B cell (primary cell): ENCODE results near the gene TMEM63A. TPM values are rescaled to one million over a fixed set of nuclear protein-coding genes. Genes with fewer than 3 reads are reported as not detected.

Experiments
- ATAC-seq: fragments of 200-7000 bp; cut with Tn5 transposase; one replicate; pipeline ENCODE4 v1.10.0; 2021; ENCODE audit warnings: low read depth, mild to moderate bottlenecking, moderate number of reproducible peaks, moderate library complexity
- CTCF ChIA-PET: fragments of 350-600 bp; sonication (Branson Sonifier 250); formaldehyde crosslinking; loops from one replicate; lab custom pipeline; 2021; ENCODE audit warnings: antibody characterized with exemption, inconsistent platforms; lab: Charles Lee
- POLR2A ChIA-PET: fragments of 350-600 bp; sonication (Branson Sonifier 250); formaldehyde crosslinking; loops from one replicate; lab custom pipeline; 2021; ENCODE audit warnings: antibody characterized with exemption; lab: Charles Lee
- DNase-seq: peaks from one replicate; pipeline ENCODE4 v3.0.0; 2013
- H2AFZ ChIP-seq: 2 replicates; pipeline ENCODE4 v1.6.1; 2012; ENCODE audit warnings: mild to moderate bottlenecking, low read depth, low read length; ENCODE audit not compliant: insufficient read depth, poor library complexity, severe bottlenecking
- H3K27ac ChIP-seq, 2 donors: 1 replicate in 1 of 2; 2 replicates in 1 of 2; pipeline ENCODE4 v1.5.1; 2012 to 2013; ENCODE audit warnings: low read length in 2 of 2, mild to moderate bottlenecking in 2 of 2, moderate library complexity in 1 of 2
- H3K27me3 ChIP-seq, 4 experiments: fragments of 200-600 bp in 1 of 4; sonication (generic) in 1 of 4; replicated peaks in 1 of 4; 1 replicate in 2 of 4; 2 replicates in 2 of 4; pipeline versions ENCODE4 v1.6.1 to v1.7.0; 2013 to 2016; ENCODE audit warnings: low read length in 3 of 4, mild to moderate bottlenecking in 2 of 4, mixed read lengths in 1 of 4, moderate library complexity in 1 of 4; ENCODE audit not compliant: insufficient read depth in 4 of 4, control insufficient read depth in 3 of 4; ENCODE audit errors: control extremely low read depth in 1 of 4
- H3K36me3 ChIP-seq, 2 experiments: replicated peaks in 1 of 2; 1 replicate in 1 of 2; 2 replicates in 1 of 2; pipeline versions ENCODE4 v1.6.1 to v1.7.1; 2013; ENCODE audit warnings: low read length in 1 of 2; ENCODE audit not compliant: insufficient read depth in 2 of 2, control insufficient read depth in 1 of 2; ENCODE audit errors: control extremely low read depth in 1 of 2, extremely low read depth in 1 of 2
- H3K4me1 ChIP-seq, 2 donors: fragments of 200-600 bp in 1 of 2; sonication (generic) in 1 of 2; 1 replicate in 1 of 2; 2 replicates in 1 of 2; pipeline versions ENCODE4 v1.5.1 to v1.6.1; 2013 to 2017; ENCODE audit warnings: low read length in 2 of 2; ENCODE audit not compliant: control insufficient read depth in 2 of 2, insufficient read depth in 2 of 2
- H3K4me2 ChIP-seq: replicated peaks from 2 replicates; pipeline ENCODE3; 2012; ENCODE audit warnings: mild to moderate bottlenecking, low read depth, low read length; ENCODE audit not compliant: poor library complexity, severe bottlenecking
- H3K4me3 ChIP-seq, 5 experiments: fragments of 200-600 bp in 1 of 5; sonication (generic) in 1 of 5; 1 replicate in 3 of 5; 2 replicates in 2 of 5; pipeline versions ENCODE4 v1.5.1 to v1.7.0; 2011 to 2016; ENCODE audit warnings: low read length in 4 of 5, mild to moderate bottlenecking in 4 of 5, low read depth in 2 of 5, control low read depth in 1 of 5, moderate library complexity in 1 of 5; ENCODE audit not compliant: insufficient read depth in 1 of 5; ENCODE audit errors: control extremely low read depth in 1 of 5, extremely low read depth in 1 of 5
- H3K79me2 ChIP-seq: fragments of 200-600 bp; sonication (generic); one replicate; pipeline ENCODE4 v1.6.0; 2016; ENCODE audit warnings: low read length; ENCODE audit not compliant: control insufficient read depth, insufficient read depth
- H3K9ac ChIP-seq: fragments of 200-600 bp; sonication (generic); 2 replicates; pipeline ENCODE4 v1.6.1; 2017; ENCODE audit warnings: mild to moderate bottlenecking, low read length, moderate library complexity
- H3K9me3 ChIP-seq, 3 donors: one replicate each; pipeline versions ENCODE4 v1.6.1 to v1.7.1; 2013; ENCODE audit warnings: low read length in 2 of 3; ENCODE audit not compliant: control insufficient read depth in 2 of 3, insufficient read depth in 1 of 3; ENCODE audit errors: control extremely low read depth in 1 of 3
- H4K20me1 ChIP-seq: 2 replicates; pipeline ENCODE4 v1.6.0; 2012; ENCODE audit warnings: mild to moderate bottlenecking, low read length; ENCODE audit not compliant: insufficient read depth, control insufficient read depth, poor library complexity, severe bottlenecking
- H3K27ac Mint-ChIP-seq: one replicate; pipeline ENCODE4 v1.8.0; 2021; ENCODE audit warnings: mixed read lengths
- H3K27me3 Mint-ChIP-seq: one replicate; pipeline ENCODE4 v1.8.0; 2021; ENCODE audit warnings: mixed read lengths
- H3K4me1 Mint-ChIP-seq: one replicate; pipeline ENCODE4 v1.8.0; 2021; ENCODE audit warnings: mixed read lengths
- H3K4me3 Mint-ChIP-seq: one replicate; pipeline ENCODE4 v1.8.0; 2021; ENCODE audit warnings: mixed read lengths
- H3K9me3 Mint-ChIP-seq: one replicate; pipeline ENCODE4 v1.8.0; 2022; ENCODE audit warnings: mixed read lengths; ENCODE audit not compliant: insufficient read depth
- EZH2 ChIP-seq: IDR thresholded peaks from 2 replicates; pipeline ENCODE4 v1.6.1; 2012; ENCODE audit warnings: borderline replicate concordance, low read depth, mild to moderate bottlenecking, moderate library complexity, low read length; ENCODE audit not compliant: insufficient read depth, poor library complexity, severe bottlenecking
- WGBS: methylation state at CpG from one replicate; pipeline ENCODE4 v1.1.5; 2013; ENCODE audit warnings: missing lambda C conversion rate; ENCODE audit not compliant: insufficient coverage; 5-methylcytosine and 5-hydroxymethylcytosine counted together
- intact Hi-C: fragments of 100-400 bp; cut with micrococcal nuclease; formaldehyde crosslinking; loops from one replicate; pipeline ENCODE4 v1.10.0; 2022
- polyA plus RNA-seq: library from polyadenylated mRNA; depleted of rRNA; stranded (reverse); fragments of >200 nt; gene quantifications from 2 replicates; pipeline ENCODE4 v1.2.3, GENCODE V29; 2012
- total RNA-seq, 2 donors: library from RNA; stranded (reverse); fragments of 120-200 nt in 1 of 2; gene quantifications; 1 replicate in 1 of 2; 2 replicates in 1 of 2; pipeline versions ENCODE4 v1.2.3 to v1.2.4, GENCODE V29; 2013 to 2022
- TF ChIP-seq, protein P1 (sequence below): fragments of 200-600 bp; IDR thresholded peaks from one replicate; pipeline ENCODE4 v1.8.0; 2022; ENCODE audit warnings: antibody characterized with exemption, mild to moderate bottlenecking

TMEM63A gene
- total and polyA plus RNA-seq, 2 donors (not counting 1 experiment from before 2014, with no cell fraction given), result 209 to 238 TPM

- ChIA-PET POLR2A (interaction anchor here (0.6 kb wide), 1 partner anchor 14 kb away, joined by 4 read pairs; the partner anchor contains the start of gene EPHX1), CTCF (no interaction called here)
- WGBS, result 91% methylated on average over 8 of the region's 12 CpGs
- no peak overlapping the region for H3K9ac ChIP-seq
- no peak overlapping the region for H2AFZ ChIP-seq
- DNase-seq (no peak), ATAC-seq (no peak)
- no peak for TF ChIP-seq EZH2
- TF ChIP-seq, protein P1, sequence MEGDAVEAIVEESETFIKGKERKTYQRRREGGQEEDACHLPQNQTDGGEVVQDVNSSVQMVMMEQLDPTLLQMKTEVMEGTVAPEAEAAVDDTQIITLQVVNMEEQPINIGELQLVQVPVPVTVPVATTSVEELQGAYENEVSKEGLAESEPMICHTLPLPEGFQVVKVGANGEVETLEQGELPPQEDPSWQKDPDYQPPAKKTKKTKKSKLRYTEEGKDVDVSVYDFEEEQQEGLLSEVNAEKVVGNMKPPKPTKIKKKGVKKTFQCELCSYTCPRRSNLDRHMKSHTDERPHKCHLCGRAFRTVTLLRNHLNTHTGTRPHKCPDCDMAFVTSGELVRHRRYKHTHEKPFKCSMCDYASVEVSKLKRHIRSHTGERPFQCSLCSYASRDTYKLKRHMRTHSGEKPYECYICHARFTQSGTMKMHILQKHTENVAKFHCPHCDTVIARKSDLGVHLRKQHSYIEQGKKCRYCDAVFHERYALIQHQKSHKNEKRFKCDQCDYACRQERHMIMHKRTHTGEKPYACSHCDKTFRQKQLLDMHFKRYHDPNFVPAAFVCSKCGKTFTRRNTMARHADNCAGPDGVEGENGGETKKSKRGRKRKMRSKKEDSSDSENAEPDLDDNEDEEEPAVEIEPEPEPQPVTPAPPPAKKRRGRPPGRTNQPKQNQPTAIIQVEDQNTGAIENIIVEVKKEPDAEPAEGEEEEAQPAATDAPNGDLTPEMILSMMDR, result no peak
- H4K20me1 ChIP-seq, result no peaks in the 10 kb centered on the region
- H3K27me3 Mint-ChIP-seq, result no peaks in the 10 kb centered on the region
- H3K36me3 ChIP-seq, result no peaks in the 10 kb centered on the region
- no peak overlapping the region for H3K27ac Mint-ChIP-seq
- no peak overlapping the region for H3K4me2 ChIP-seq
- H3K4me3 ChIP-seq, result no peak overlapping the region
- H3K9me3 ChIP-seq, result no peaks in the 10 kb centered on the region
- intact Hi-C loops, result no loop called here
- H3K4me1 Mint-ChIP-seq, result no peaks in the 10 kb centered on the region
- H3K9me3 Mint-ChIP-seq, result no peaks in the 10 kb centered on the region
- H3K4me1 ChIP-seq, result no peaks in the 10 kb centered on the region
- H3K4me3 Mint-ChIP-seq, result no peak overlapping the region
- H3K27me3 ChIP-seq, result peaks cover 0 to 2% (median 0%) of the 10 kb centered on the region in 4 experiments
- H3K79me2 ChIP-seq, result no peaks in the 10 kb centered on the region
- H3K27ac ChIP-seq, result no peak overlapping the region
These were observed 58.3 kb downstream of the TMEM63A start for GRCh38 chr1:225823811-225824261.

GRCh38 chr1:225822655-225823403 is 59.4 kb downstream of the TMEM63A start:
- H2AFZ ChIP-seq, result no peak overlapping the region
- no peaks in the 10 kb centered on the region for H3K36me3 ChIP-seq
- DNase-seq (no peak), ATAC-seq (no peak)
- TF ChIP-seq, protein P1, result no peak
- H3K4me2 ChIP-seq, result no peak overlapping the region
- POLR2A ChIA-PET, result no interaction called here
- intact Hi-C loops, result no loop called here
- Mint-ChIP-seq H3K4me1 (no peaks in the 10 kb centered on the region), H3K27me3 (no peaks in the 10 kb centered on the region), H3K4me3 (no peak overlapping the region), H3K27ac (no peak overlapping the region), H3K9me3 (no peaks in the 10 kb centered on the region)
- H3K4me1 ChIP-seq, result no peaks in the 10 kb centered on the region
- no peak overlapping the region for H3K4me3 ChIP-seq
- no peak overlapping the region for H3K9ac ChIP-seq
- H3K27me3 ChIP-seq, result peaks cover 0 to 2% (median 0%) of the 10 kb centered on the region in 4 experiments
- CTCF ChIA-PET, result no interaction called here
- H3K9me3 ChIP-seq, result no peaks in the 10 kb centered on the region
- H3K27ac ChIP-seq, result no peak overlapping the region
- 95% methylated on average over 8 of the region's 12 CpGs for WGBS
- H3K79me2 ChIP-seq, result no peaks in the 10 kb centered on the region
- H4K20me1 ChIP-seq, result no peaks in the 10 kb centered on the region
